C4-2B (cell line): ENCODE measurements around the gene CFD.

Source experiments
- ZFX ChIP-seq: fragments of 450-650 bp; IDR thresholded peaks from 2 replicates; pipeline ENCODE4 v1.6.1; 2017
- TF ChIP-seq, protein P1 (sequence below): fragments of 450-650 bp; conservative IDR thresholded peaks from 2 replicates; pipeline ENCODE4 v1.5.1; 2017; ENCODE audit warnings: mild to moderate bottlenecking

DNA sequence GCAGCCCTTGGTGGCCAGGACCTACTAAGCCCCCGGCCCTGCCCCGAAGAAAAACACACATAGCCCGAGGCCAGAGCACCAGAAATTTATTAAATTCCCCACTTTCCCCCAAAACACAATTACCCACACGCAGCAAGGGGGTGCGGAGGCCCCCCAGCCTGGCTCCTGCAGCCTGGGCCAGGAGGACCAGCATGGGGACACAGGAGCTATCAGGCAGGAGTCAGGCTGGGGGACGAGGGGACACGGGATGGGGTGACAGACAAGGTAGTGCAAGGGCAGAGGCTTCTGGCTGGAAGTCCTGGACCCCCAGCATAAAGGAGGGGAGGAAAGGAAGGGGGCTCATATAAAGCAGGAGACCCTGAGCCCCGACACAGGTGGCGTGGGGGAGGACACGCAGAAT is 37.0 kb downstream of the CFD start:
- TF ChIP-seq, protein P1, sequence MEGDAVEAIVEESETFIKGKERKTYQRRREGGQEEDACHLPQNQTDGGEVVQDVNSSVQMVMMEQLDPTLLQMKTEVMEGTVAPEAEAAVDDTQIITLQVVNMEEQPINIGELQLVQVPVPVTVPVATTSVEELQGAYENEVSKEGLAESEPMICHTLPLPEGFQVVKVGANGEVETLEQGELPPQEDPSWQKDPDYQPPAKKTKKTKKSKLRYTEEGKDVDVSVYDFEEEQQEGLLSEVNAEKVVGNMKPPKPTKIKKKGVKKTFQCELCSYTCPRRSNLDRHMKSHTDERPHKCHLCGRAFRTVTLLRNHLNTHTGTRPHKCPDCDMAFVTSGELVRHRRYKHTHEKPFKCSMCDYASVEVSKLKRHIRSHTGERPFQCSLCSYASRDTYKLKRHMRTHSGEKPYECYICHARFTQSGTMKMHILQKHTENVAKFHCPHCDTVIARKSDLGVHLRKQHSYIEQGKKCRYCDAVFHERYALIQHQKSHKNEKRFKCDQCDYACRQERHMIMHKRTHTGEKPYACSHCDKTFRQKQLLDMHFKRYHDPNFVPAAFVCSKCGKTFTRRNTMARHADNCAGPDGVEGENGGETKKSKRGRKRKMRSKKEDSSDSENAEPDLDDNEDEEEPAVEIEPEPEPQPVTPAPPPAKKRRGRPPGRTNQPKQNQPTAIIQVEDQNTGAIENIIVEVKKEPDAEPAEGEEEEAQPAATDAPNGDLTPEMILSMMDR = no peak
- no peak for TF ChIP-seq ZFX
